ENCODE measurements around the gene FBXO42. TPM values are rescaled to one million over a fixed set of nuclear protein-coding genes. Genes with fewer than 3 reads are reported as not detected.

Gene FBXO42
- total and polyA plus RNA-seq, 9 of the 15 experiments (the other 6 are each of a cell fraction or from before 2014, with no cell fraction given), result 7.2 to 24.8 (median 17.4) TPM

GRCh38 chr1:16249596-16250241 lies 102.6 kb downstream of the FBXO42 start (continued):
- TF ChIP-seq IRF1 (CRISPR knock-in tag; IDR thresholded peaks at IDR 0.05; ENCODE audit: borderline replicate concordance), result no peak
- no peak for TF ChIP-seq MLX (CRISPR knock-in tag; conservative IDR thresholded peaks at IDR 0.05)

- FAIRE-seq, result peak; percentile 89
- WGBS (ENCODE audit: insufficient coverage, low coverage, missing lambda C conversion rate), result 50% methylated on average over 7 of the region's 7 CpGs
- TF ChIP-seq PHF20 (IDR thresholded peaks at IDR 0.05; ENCODE audit: partially characterized antibody), result no peak
- peak; percentile 92 for TF ChIP-seq MECOM (CRISPR knock-in tag; IDR thresholded peaks at IDR 0.05)
- TF ChIP-seq ZNF518B (CRISPR knock-in tag; IDR thresholded peaks at IDR 0.05), result no peak
- peak; percentile 81 for TF ChIP-seq TEAD2 (tag; IDR thresholded peaks at IDR 0.05)
- TF ChIP-seq PURB (CRISPR knock-in tag; IDR thresholded peaks at IDR 0.05; ENCODE audit: low read depth), result no peak
- TF ChIP-seq ZNF583 (CRISPR knock-in tag; IDR thresholded peaks at IDR 0.05), result no peak; the same call in none of the 2 replicates
- TF ChIP-seq RBM22 (IDR thresholded peaks at IDR 0.05; ENCODE audit: low read depth, low read length, poor library complexity, severe bottlenecking), result no peak
- TF ChIP-seq SAFB2 (IDR thresholded peaks at IDR 0.05; ENCODE audit: borderline replicate concordance, low read depth, low read length, severe bottlenecking), result no peak
- no peak for TF ChIP-seq SAFB (IDR thresholded peaks at IDR 0.05; ENCODE audit: borderline replicate concordance, low read depth, low read length)
- TF ChIP-seq ILK (tag; IDR thresholded peaks at IDR 0.05; ENCODE audit: borderline replicate concordance, low read depth), result peak; percentile 46; the same call in 1 of the 2 replicates
Measured at GRCh38 chr1:16248603-16249516, 103.4 kb downstream of the FBXO42 start.

More at GRCh38 chr1:16248603-16249516, 103.4 kb downstream of the FBXO42 start:
- H3K36me3 ChIP-seq (ENCODE audit: control insufficient read depth, insufficient read depth, low read length), result peaks cover 64% of the 10 kb centered on the region
- no peak overlapping the region for H3K4me3 ChIP-seq
- H3K9ac ChIP-seq (ENCODE audit: insufficient read depth in 1 of 2, low read depth in 2 of 2, low read length in 2 of 2), result peak overlapping the region; percentile 6 to 62; a peak in 3 of 4 replicates
- H3K27ac ChIP-seq (ENCODE audit: extremely low read depth, low read depth, low read length), result peak overlapping the region; percentile 83
- no peaks in the 10 kb centered on the region for H3K27me3 ChIP-seq (ENCODE audit: control insufficient read depth in 2 of 2, insufficient read depth in 2 of 2, low read length in 2 of 2)
- intact Hi-C loops (cut with micrococcal nuclease) (loop anchor here (5.0 kb wide), 1 partner anchor 103 kb away; the partner anchor contains the start of gene FBXO42), in situ Hi-C loops (cut with MboI) (no loop called here)
- H2AFZ ChIP-seq (ENCODE audit: low read depth, low read length), result no peak overlapping the region
- ChIA-PET CTCF (ENCODE audit: low intra/inter-chr PET ratio) (no interaction called here), POLR2A (interaction anchor here (0.5 to 2.6 kb wide), 14 partner anchors 9 to 204 kb away, joined by 3 to 7 read pairs (median 3); partner anchors contain the start of gene CPLANE2)
- peaks cover 8 to 38% of the 10 kb centered on the region in 2 experiments for H3K4me1 ChIP-seq (replicated peaks in 1 of 2; ENCODE audit: control insufficient read depth in 2 of 2, insufficient read depth in 2 of 2, low read length in 2 of 2)
- ATAC-seq, result peak; percentile 80
- H3K79me2 ChIP-seq (ENCODE audit: control insufficient read depth, insufficient read depth, low read length), result peaks cover 6% of the 10 kb centered on the region; the same call in 1 of the 3 replicates
- peaks cover 7% of the 10 kb centered on the region for H3K9me1 ChIP-seq (ENCODE audit: control insufficient read depth, insufficient read depth, low read length)
- DNase-seq (ENCODE audit: extremely low read depth in 1 of 4, low spot score in 3 of 4), result peak; percentile 72 to 90 (median 80)
- no peaks in the 10 kb centered on the region for H4K20me1 ChIP-seq (replicated peaks; ENCODE audit: control insufficient read depth, insufficient read depth, low read length)
- BruUV-seq (replicated peaks), result no TSS peak
- no peaks in the 10 kb centered on the region for H3K9me3 ChIP-seq (replicated peaks; ENCODE audit: control insufficient read depth, insufficient read depth, low read depth, low read length)
- peak overlapping the region; percentile 58 for H3K4me2 ChIP-seq (ENCODE audit: insufficient read depth, low read length)

Data from K562 (cell line).